GM19023 (cell line): Measurements from ENCODE around the gene ABR.
"Not testable (repeated sequence)": the region's sequence is repeated elsewhere in the genome, so short reads cannot be mapped to it uniquely, and the experiment has no call there.

Experiments
- ATAC-seq: cut with Tn5 transposase; IDR thresholded peaks from one replicate; pipeline ENCODE4 v1.9.1; 2021; ENCODE audit warnings: mild to moderate bottlenecking, moderate library complexity; ENCODE audit not compliant: unreplicated experiment

ABR gene

DNA sequence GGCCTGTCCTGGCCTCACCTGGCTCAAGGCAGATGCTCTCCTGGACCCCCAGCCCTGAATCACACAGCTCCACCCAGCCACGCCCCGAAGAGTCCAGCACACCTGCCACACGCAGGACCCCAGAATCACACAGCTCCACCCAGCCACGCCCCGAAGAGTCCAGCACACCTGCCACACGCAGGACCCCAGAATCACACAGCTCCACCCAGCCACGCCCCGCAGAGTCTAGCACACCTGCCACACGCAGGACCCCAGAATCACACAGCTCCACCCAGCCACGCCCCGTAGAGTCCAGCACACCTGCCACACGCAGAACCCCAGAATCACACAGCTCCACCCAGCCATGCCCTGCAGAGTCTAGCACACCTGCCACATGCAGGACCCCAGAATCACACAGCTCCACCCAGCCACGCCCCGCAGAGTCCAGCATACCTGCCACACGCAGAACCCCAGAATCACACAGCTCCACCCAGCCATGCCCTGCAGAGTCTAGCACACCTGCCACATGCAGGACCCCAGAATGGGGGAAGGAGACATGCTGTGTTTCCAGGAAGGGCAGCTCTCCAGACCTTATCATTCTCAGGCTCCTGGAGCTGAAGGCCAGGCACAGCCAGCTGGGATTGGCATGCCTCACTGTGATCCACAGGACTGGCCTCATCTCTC, 105.7 kb downstream of the ABR start:
- not testable (repeated sequence) for ATAC-seq

DNA sequence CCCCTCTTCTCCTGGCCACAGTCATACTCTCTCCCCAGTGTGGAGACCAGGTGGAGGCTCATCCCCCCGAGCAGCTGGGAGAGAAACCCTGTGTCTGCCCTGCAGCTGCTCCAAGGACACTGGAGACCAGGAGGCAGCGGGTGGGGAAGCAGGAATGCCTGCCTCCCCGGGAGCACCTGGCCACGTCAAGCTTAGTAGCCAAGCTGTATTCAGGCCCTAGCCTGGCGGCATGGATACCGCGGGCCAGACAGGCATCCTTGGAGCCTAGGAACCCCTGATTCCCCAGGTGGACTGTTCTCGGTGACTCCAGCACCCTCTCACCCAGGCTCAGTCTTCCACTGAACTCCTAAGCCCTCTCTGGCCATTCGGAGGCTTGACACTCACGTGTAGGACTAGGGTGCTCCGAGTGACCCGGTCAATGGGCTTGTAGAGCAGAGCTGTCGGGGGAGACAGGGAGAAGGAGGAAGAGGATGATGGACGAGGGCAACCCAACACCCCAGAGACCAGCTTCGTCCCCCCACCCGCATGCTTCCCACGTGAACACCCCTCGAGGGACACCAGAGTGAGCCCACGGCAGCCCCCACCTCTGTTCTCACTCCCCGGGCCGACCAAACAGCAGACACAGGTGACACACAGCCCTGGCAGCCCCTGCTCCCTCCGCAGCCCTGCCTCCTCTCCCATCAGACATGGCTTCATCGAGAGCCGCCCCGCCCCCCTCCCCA, 106.4 kb downstream of the ABR start:
- ATAC-seq = no peak

DNA sequence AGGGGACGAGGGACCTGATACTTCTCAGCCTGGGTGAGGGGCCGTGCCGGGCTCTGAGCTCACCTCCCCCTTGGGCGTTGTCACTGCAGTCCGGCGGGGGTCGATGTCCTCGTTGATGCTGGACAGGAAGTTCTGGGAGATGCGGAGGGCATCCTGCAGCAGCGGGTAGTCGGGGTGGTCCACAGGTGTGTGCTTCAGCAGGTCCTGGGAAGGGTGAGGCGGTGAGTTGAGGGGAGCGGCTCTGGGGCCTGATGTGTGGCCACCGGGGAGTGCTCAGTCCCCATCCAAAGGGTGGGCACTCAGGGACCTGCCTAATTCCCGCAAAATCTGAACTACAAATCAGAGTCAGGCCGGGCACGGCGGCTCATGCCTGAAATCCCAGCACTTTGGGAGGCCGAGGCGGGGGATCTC, 107.2 kb downstream of the ABR start:
- no peak for ATAC-seq

DNA sequence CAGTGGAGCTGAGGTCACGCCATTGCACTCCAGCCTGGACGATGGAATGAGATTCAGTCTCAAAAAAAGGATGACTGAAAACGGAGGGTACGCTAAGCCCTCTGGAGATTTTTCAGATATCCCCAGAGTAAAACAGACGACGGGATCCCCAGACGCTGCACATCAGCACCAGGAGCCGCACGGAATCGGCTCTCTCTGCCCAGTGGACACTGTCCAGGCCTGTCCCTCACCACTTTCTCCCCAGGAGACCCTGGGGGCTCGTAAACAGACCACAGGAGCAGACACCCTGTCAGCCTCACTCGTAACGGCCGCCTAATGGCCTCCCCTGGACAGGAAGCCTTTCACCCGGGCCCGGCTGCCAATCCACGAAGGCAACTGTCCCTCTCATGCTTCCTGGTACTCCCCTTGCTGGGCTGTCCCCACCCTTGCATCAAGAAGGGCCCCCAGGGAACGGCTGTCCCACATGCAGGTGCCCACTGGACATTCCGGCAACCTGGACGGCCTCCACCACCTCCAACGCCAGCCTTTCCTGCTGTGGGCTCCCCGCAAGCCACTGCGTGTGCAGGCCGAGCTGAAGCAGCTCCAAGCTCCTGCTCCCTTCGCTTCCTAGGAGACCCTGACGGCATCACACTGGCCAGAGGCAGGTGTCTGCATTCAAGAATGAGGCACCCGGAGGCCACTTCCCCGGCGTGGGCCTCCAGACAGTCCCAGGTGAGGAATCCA, 108.5 kb downstream of the ABR start:
- no peak for ATAC-seq

DNA sequence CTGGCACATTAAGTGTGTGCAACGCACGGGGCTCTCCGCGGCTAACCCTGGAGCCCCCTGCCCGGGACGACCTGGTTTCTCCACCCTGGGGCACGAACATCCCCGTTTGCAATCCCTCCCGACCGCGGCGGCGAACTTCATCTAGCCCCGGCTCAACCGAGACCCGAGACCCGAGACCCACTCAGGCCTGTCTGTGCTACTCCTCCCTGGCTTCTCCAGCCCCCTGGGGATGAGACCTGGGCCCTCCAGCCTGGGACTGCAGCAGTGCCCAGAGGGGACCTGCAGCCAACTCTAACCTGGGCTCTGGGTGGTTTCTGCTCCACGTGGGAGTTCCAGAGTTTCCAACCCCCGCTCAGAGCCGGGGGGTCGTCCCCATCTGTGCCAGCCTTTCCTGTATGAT, 109.4 kb downstream of the ABR start:
- ATAC-seq = no peak

DNA sequence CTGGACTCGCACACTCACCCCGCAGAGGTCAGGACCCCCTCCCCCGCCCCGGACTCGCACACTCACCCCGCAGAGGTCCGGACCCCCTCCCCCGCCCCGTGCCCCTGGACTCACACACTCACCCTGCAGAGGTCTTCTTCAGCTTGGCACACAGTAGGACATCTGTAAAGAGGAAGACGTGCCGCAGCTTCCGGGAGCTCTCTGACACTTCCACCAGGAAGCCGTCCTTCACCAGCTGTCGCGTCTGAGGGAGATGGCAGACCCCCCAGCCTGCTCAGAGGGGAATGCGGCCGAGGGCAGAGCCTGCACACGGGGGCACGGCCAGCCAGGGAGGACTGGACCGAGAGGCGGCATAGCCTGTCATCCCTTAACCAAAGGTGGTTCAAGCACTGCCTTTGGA, 109.9 kb downstream of the ABR start:
- no peak for ATAC-seq

DNA sequence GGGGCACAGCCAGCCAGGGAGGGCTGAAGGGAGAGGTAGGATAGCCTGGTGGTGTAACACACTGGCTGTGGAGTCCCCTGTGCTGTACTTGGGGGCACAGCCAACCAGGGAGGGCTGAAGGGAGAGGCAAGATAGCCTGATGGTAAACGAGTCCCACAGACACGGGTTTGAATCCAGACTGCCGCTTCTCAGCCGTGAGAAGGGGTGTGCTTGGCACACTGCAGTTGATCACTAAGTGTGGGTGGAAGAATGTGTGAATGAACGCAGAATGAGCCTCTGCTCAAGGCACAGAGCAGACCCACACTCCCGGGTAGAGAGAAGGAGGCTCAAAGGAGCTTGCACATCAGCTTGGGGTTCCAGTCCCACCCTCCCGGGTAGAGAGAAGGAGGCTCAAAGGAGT, 111.4 kb downstream of the ABR start:
- no peak for ATAC-seq

DNA sequence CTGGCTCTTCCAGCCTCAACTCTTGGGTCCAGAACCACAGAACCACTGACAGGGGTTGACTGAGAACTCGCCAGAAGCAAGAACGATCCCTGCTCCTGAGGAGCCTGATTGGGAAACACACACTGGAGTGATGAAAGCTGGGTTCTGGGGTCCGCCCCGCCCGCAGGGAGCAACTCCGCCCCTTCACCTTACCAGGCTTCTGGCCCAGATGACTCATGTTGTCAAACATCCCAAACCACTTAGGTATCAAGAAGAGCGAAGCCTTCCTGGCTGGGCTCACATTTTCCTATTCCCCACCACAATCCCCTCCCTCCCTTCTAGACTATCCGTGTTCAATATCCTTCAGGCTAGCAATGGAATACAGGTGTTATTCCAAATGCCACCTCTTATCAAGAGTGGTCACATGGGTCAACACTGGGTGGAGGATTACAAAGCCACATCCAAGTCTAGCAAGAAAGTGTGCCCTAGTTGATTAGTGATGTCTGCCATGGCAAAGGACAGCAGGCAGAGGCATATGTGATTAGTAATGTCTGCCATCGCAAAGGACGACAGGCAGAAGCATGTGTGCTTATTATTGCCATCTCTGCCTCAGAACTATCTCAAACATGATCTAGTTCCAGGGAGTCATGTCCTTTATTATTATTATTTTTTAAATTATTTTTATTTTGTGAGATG, 112.4 kb downstream of the ABR start:
- no peak for ATAC-seq

DNA sequence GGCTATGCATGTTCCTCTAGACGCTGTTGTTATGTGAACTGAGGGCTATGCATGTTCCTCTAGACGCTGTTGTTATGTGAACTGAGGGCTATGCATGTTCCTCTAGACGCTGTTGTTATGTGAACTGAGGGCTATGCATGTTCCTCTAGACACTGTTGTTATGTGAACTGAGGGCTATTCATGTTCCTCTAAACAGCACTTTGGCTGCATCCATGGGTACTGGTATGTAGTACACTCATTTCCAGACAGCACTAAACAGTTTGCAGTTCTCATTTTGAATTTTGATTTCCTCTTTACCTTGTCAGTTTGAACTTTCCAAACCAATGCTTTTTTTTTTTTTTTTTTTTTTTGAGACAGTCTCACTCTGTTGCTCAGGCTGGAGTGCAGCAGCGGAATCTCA, 114.4 kb downstream of the ABR start:
- ATAC-seq = not testable (repeated sequence)

DNA sequence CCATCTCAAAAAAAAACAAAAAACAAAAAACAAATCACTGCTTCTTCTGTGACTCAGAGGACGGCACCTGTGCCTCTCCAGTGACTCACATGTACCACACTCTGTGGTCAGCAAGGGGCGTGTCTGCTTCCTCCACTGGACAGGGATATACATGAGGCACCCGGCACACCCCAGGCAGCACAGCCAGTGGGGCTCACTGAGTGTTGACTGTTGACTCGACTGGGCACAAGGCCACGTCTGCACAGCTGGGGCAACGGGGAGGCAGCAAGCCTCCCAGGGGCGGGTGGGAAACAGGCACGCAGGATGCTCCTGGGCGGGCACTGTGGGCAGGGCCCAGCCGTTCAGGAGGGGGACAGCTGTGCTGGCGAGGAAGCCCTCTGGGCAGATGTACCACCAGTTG, 118.8 kb downstream of the ABR start:
- no peak for ATAC-seq

DNA sequence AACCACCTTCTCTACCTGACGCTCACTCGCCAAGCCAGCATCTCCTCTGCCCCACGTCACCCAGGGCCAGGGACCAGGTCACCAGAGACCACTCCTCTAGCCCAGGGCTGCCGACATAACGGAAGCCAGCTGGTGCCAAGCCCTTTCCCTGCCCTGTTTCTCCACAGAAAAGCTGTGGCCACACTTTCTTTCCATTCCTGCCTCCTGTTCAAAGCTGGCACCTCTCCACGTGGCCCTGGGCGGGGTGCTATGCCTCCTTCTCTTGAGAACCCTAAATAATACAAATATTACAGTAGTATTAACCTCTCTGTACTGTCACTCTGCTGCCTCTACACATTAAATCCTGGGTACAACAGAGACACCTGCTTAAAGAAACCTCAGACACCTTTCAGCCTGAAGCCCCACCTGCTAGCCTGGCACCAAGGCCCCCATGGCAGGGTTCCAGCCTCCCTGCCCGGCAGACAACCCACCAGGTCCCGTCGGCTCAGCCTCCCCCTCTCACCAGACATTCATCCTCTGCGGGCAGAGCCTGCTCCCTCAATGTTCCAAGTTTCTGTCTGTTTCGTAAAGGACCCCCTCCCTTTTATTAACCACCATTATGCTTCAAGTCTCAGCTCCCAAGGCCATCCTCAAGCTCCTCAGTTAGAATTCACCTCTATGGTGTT, 120.5 kb downstream of the ABR start:
- ATAC-seq = no peak

DNA sequence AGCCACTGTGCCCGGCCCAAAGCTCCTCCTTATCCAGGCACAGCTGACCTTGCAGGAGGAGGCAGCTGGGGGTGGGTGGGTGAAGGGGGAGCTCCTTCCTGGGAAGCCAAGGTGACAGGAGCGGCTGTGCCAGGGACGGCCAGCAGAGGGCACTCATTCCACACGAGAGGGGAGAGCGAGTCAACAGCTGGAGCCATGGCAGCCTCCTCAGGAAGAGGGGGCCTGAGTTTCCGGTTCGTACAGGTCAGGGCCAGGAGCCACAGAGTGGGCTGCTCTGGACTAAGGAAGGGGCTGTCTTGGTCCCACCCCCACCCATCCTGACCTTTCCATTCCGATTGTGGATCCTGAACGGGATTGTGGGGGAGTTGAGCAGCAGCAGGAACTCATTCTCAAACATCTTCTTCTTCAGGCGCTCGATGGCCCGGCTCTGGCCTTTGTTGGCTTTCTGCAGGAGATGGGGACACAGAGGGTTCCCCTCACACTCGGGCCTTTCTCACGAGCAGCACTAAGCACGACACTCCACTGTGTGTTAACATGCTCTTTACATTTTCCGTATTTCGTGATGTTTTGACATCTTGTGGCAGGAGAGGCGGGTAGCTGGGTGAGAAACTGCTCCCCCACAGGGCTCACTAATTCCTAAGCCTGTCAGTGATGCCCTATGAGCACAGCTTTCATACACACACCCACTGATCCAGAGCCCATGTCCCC, 121.2 kb downstream of the ABR start:
- ATAC-seq = no peak

DNA sequence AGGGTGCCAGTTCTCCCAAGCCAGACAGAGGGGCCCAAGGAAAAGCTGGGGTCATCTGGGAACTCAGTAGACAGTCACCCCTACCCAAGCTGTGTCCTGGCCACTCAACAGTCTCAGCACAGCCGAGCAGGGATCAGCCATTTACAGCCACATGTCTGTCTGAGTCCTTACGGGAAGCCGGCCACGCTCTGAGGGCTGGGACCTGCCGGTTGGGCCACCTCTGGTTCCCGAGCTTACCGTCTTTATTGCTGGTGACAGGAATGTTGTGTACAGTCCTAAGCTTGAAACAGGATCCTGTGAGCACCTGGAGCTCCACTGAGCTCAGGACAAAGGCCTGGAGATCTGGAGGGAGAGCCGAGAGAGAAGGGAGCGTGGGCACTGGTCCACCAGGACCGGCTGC, 123.0 kb downstream of the ABR start:
- ATAC-seq = no peak

DNA sequence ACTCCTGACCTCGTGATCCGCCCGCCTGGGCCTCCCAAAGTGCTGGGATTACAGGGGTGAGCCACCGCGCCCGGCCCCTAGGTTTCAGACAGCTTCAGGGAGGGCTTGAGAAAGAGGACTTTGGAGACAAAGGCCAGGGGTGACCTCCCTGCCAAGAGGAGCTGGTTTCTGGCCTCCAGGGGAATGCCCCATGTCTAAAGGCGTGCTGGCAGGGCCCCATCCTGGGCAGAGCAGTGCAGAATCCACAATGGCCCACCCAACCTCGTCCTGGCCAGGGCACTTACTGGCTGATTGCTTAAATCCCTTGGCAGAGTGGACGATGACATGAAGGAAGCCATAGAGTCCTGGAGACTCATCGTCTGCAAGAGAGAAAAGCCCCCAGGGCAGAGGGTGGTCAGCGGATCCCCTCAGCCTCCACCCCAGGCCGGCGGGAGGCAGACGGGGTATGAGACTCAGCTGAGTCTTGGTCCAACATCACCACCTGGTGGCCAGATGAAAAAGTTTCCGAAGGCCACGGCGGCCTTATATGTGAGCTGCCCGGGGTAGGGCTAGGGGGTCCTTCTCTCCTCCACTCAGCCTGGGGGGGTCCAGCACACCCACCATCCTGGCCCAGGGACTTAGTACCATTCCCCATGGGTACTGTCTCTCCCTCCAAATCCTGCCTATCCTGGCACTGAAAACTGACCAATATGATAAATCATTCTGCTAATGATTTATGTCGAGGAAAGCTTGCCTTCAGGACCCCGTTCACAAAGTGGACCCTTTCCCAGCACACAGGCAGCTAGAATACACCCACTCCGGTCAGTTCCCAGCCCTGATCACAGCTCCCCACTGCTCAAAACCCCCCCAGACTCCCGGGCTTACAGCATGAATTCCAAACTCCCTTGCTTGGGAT, 123.8 kb downstream of the ABR start:
- ATAC-seq = no peak

DNA sequence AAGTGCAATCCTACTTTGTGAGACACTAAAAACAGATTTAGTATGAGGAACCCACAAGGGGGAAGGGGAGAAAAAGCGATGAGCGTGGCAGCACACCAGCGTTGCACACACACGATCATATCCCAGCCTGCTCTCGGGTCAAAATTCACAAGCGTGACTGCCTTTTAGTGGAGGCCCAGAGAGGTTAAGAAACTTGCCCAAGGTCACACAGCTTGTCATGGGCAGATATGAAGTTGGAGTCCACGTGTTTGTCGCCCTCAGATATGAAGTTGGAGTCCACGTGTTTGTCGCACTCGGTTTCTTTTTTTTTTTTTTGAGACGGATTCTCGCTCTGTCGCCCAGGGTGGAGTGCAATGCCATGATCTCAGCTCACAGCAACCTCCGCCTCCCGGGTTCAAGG, 124.5 kb downstream of the ABR start:
- ATAC-seq = no peak

DNA sequence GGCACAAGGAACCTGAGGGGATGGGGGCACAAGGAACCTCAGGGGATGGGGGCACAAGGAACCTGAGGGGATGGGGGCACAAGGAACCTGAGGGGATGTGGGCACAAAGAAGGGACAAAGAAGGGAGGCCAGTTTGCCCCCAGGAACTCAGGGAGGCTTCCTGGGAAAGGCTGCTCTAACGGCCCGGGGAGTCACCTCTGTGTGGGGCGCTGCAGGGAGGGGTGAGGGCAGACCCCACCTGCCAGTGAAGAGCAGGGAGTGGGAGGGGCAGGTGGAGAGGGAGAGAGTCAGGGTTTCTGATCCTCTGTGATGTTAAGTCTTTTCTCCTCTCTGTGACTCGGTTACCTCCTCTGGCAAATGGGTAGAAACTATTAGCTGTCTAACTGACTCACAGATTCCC, 125.1 kb downstream of the ABR start:
- no peak for ATAC-seq

DNA sequence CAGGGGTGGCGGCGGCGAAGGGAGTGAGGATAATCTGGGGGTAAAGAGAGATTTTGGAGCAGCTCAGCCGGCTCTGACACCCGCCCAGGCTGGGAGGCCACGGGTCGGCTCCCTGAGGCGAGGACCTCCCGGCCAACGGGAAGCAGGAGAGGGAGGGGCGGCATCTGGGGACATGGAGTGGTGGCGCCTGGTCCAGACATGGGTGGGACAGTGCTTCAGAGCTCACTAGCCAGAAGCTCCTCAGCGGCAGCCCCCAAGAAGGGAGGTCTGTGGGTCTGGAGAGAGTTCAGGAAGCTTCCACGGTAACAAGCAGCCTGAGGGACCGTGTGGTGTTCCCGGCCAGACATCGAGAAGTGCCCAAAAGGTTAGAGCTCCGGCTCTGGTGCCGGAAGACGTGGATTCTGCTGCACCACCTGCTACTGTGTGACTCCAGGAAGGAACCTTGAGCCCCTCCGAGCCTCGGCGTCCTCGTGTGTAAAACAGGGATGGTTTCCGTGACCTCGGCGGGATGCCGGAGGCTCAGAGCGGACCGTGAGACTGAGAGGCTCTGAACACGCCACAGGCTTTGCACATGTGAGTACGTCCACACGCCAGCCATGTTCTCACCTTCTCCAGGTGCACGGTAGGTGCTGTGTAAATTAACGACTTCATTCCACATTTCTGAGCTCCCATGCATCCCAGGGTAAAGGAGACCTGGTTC, 126.0 kb downstream of the ABR start:
- ATAC-seq = no peak

DNA sequence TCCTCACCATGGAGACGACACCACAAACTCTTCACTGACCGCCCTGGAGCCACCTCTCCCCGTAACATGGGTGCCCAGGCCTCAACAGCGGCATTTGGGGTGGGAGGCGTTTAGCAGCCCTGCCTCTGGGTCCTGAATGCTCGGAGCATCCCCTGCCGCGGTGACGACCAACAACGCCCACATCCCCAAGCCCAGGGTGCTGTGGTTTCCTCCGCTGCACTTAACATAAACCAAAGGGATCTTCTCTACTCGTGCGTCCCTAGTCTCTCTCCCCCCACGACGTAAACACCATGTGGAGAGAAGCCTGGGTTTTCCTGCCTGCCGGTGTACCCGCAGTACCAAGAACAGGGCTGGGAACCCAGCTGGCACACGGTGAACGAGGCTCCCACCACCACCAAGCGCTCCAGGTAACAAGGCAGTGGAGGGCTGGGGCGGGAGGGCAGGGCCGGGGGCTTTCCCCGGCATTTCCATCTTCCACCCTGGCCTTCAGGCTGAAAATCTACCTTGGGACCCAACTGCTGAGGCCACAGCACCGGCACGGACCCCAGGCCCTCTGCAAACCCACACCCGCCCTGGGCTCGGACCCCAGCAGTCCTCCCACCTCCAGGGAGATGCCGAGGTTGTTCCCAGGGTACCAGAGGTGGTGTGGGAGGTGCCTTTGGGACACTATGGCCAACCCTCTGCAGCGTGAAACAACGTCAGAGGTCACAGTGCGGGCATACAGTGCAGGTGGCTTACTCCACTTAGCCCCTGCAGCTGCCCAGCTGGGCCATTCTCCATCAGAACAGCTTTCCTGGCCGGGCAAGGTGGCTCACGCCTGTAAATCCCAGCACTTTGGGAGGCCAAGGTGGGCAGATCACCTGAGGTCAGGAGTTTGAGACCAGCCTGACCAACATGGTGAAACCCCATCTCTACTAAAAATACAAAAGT, 128.5 kb downstream of the ABR start:
- no peak for ATAC-seq
